Ascending aorta (tissue), 2 donors: Measurements from ENCODE around the gene WASHC3. TPM values are rescaled to one million over a fixed set of nuclear protein-coding genes. Genes with fewer than 3 reads are reported as not detected.

Experiments used
- DNase-seq, 2 donors: peaks; one replicate each; pipeline ENCODE4 v3.0.0-alpha.2; 2019; ENCODE audit warnings: low spot score in 2 of 2
- H3K27ac ChIP-seq, 2 donors: fragments of 200-600 bp; sonication (generic); one replicate each; pipeline ENCODE4 v1.5.1; 2016 to 2017; ENCODE audit warnings: mild to moderate bottlenecking in 1 of 2
- H3K27me3 ChIP-seq: fragments of 200-600 bp; sonication (generic); one replicate; pipeline ENCODE4 v1.5.1; 2017
- H3K36me3 ChIP-seq, 2 donors: fragments of 200-600 bp; sonication (generic); one replicate each; pipeline ENCODE4 v1.5.1; 2016
- H3K4me1 ChIP-seq, 2 donors: fragments of 200-600 bp; sonication (generic); one replicate each; pipeline ENCODE4 v1.5.1; 2016 to 2017; ENCODE audit warnings: mild to moderate bottlenecking in 1 of 2
- H3K4me3 ChIP-seq, 2 donors: fragments of 200-600 bp; sonication (generic); one replicate each; pipeline ENCODE4 v1.5.1; 2016 to 2017; ENCODE audit warnings: mild to moderate bottlenecking in 1 of 2
- H3K9me3 ChIP-seq, 2 donors: fragments of 200-600 bp; sonication (generic); one replicate each; pipeline ENCODE4 v1.5.1; 2016
- CTCF ChIP-seq, 3 experiments: fragments of 200-600 bp in 2 of 3; fragments of 450-650 bp in 1 of 3; sonication (generic) in 2 of 3; IDR thresholded peaks; one replicate each; pipeline ENCODE4 v1.5.1; 2016 to 2019; ENCODE audit warnings: antibody characterized with exemption in 3 of 3, mild to moderate bottlenecking in 1 of 3, moderate library complexity in 1 of 3
- intact Hi-C: fragments of 100-400 bp; cut with DNase I; formaldehyde crosslinking; loops from one replicate; pipeline ENCODE4 v1.15.1; 2023
- total RNA-seq: library from RNA; depleted of rRNA; stranded (reverse); fragments of >200 nt; gene quantifications from one replicate; pipeline ENCODE4 v1.1.0, GENCODE V29; 2016

Gene WASHC3
- total RNA-seq: 36.4 TPM

GRCh38 chr12:102061560-102062418 lies at the start of gene WASHC3:
Gene WASHC3 (minus strand): TSS chr12:102061991. CDS start chr12:102061962, 29 bp downstream.
- no peak for TF ChIP-seq CTCF (IDR thresholded peaks at IDR 0.05)
- peak; percentile 87 to 98 for DNase-seq
- no peaks in the 10 kb centered on the region for H3K27me3 ChIP-seq
- peaks cover 0 to 1% of the 10 kb centered on the region in 2 donors for H3K36me3 ChIP-seq
- intact Hi-C loops: loop anchor here (1.0 to 5.0 kb wide), 3 partner anchors 59 to 654 kb away; partner anchors contain the start of genes ARL1, DRAM1, NUP37 and PARPBP
- H3K4me3 ChIP-seq: peak within 1 kb of the TSS; percentile 74 to 95
- H3K4me1 ChIP-seq: no peaks in the 10 kb centered on the region
- no peaks in the 10 kb centered on the region for H3K9me3 ChIP-seq
- peak within 1 kb of the TSS; percentile 89 to 92 for H3K27ac ChIP-seq

GRCh38 chr12:102110782-102111181 lies 49.0 kb upstream of the WASHC3 start:
- intact Hi-C loops: no loop called here
- Histone ChIP-seq H3K36me3 (peaks cover 4 to 19% of the 10 kb centered on the region in 2 donors), H3K27ac (no peak overlapping the region), H3K9me3 (no peaks in the 10 kb centered on the region), H3K27me3 (no peaks in the 10 kb centered on the region), H3K4me1 (no peaks in the 10 kb centered on the region), H3K4me3 (no peak overlapping the region)
- no peak for DNase-seq
- no peak for TF ChIP-seq CTCF (IDR thresholded peaks at IDR 0.05)

GRCh38 chr12:102107970-102108369 lies 46.2 kb upstream of the WASHC3 start:
- no peak overlapping the region for H3K4me3 ChIP-seq
- H3K27me3 ChIP-seq: no peaks in the 10 kb centered on the region
- no peak for DNase-seq
- no peaks in the 10 kb centered on the region for H3K4me1 ChIP-seq
- intact Hi-C loops: no loop called here
- TF ChIP-seq CTCF (IDR thresholded peaks at IDR 0.05): no peak
- no peaks in the 10 kb centered on the region for H3K9me3 ChIP-seq
- H3K36me3 ChIP-seq: peaks cover 4 to 25% of the 10 kb centered on the region in 2 donors
- no peak overlapping the region for H3K27ac ChIP-seq

GRCh38 chr12:102106905-102107304 lies 45.1 kb upstream of the WASHC3 start:
- H3K36me3 ChIP-seq: peaks cover 4 to 25% of the 10 kb centered on the region in 2 donors
- no peaks in the 10 kb centered on the region for H3K4me1 ChIP-seq
- intact Hi-C loops: no loop called here
- no peak overlapping the region for H3K4me3 ChIP-seq
- no peak for TF ChIP-seq CTCF (IDR thresholded peaks at IDR 0.05)
- H3K27ac ChIP-seq: no peak overlapping the region
- no peak for DNase-seq
- no peaks in the 10 kb centered on the region for H3K9me3 ChIP-seq
- H3K27me3 ChIP-seq: no peaks in the 10 kb centered on the region

GRCh38 chr12:102096855-102097254 lies 35.1 kb upstream of the WASHC3 start:
- H3K4me1 ChIP-seq: no peaks in the 10 kb centered on the region
- H3K36me3 ChIP-seq: peaks cover 5 to 9% of the 10 kb centered on the region in 2 donors
- H3K9me3 ChIP-seq: no peaks in the 10 kb centered on the region
- no peak overlapping the region for H3K4me3 ChIP-seq
- intact Hi-C loops: loop anchor here (10.0 kb wide), 1 partner anchor 668 kb away; no protein-coding TSS in a partner anchor
- no peak overlapping the region for H3K27ac ChIP-seq
- DNase-seq: no peak
- no peak for TF ChIP-seq CTCF (IDR thresholded peaks at IDR 0.05)
- no peaks in the 10 kb centered on the region for H3K27me3 ChIP-seq
